Ovary (tissue), 9 donors: ENCODE data around the gene SCFD1. TPM values are rescaled to one million over a fixed set of nuclear protein-coding genes. Genes with fewer than 3 reads are reported as not detected.

Experiments used
- DNase-seq, 5 donors: peaks; one replicate each; pipeline ENCODE4 v3.0.0-alpha.2; 2019 to 2020
- H3K27ac ChIP-seq, 2 donors: fragments of 200-600 bp; one replicate each; pipeline versions ENCODE4 v1.5.1 to v1.8.0; 2019 to 2022
- H3K27me3 ChIP-seq: fragments of 200-600 bp; one replicate; pipeline ENCODE4 v1.8.0; 2022
- H3K36me3 ChIP-seq: fragments of 200-600 bp; sonication (generic); one replicate; pipeline ENCODE4 v1.5.1; 2019
- H3K4me1 ChIP-seq: one replicate; pipeline ENCODE4 v1.8.1; 2013; ENCODE audit warnings: mild to moderate bottlenecking, moderate library complexity; ENCODE audit not compliant: insufficient read depth
- H3K4me3 ChIP-seq: fragments of 200-600 bp; sonication (generic); one replicate; pipeline ENCODE4 v1.5.1; 2017
- H3K9me3 ChIP-seq, 2 donors: fragments of 200-600 bp in 1 of 2; sonication (generic) in 1 of 2; one replicate each; pipeline versions ENCODE4 v1.5.1 to v1.8.1; 2013 to 2019; ENCODE audit warnings: mild to moderate bottlenecking in 1 of 2, moderate library complexity in 1 of 2
- CTCF ChIP-seq, 3 donors: fragments of 450-650 bp in 2 of 3; fragments of 200-600 bp in 1 of 3; IDR thresholded peaks; one replicate each; pipeline versions ENCODE4 v1.5.1 to v1.8.0; 2016 to 2022; ENCODE audit warnings: antibody characterized with exemption in 3 of 3, mild to moderate bottlenecking in 1 of 3
- EP300 ChIP-seq: sonication (generic); formaldehyde crosslinking; IDR thresholded peaks from one replicate; pipeline ENCODE4 v1.6.1; 2017; ENCODE audit warnings: antibody characterized with exemption
- POLR2A ChIP-seq: fragments of 450-650 bp; IDR thresholded peaks from one replicate; pipeline ENCODE4 v1.6.1; 2017; ENCODE audit warnings: antibody characterized with exemption, mild to moderate bottlenecking, moderate library complexity
- WGBS, 3 donors: extraction: QIAGEN DNeasy Blood & Tissue Kit in 1 of 3; methylation state at CpG; one replicate each; pipeline versions ENCODE4 v1.1.5 to v1.1.7; 2013 to 2017; 5-methylcytosine and 5-hydroxymethylcytosine counted together
- intact Hi-C, 4 donors: fragments of 100-400 bp; cut with DNase I; formaldehyde crosslinking; loops; one replicate each; pipeline versions ENCODE4 v1.11.0 to v1.15.1; 2022 to 2023
- polyA plus RNA-seq, 2 donors: library from polyadenylated mRNA; stranded (reverse); fragments of 200-250 nt in 1 of 2; fragments of 350-450 nt in 1 of 2; fragmentation: Illumina TruSeq in 1 of 2; extraction: RNeasy Lipid Tissue Mini Kit (QIAGEN cat#74804) in 1 of 2; gene quantifications; one replicate each; pipeline ENCODE4 v1.2.3, GENCODE V29; 2013 to 2014
- total RNA-seq, 7 donors: library from RNA; depleted of rRNA in 2 of 7; stranded (reverse); fragments of >200 nt in 2 of 7; fragmentation: NEBNext Ultra II Directional in 3 of 7; extraction: Animal tissue kit (Norgen Biotek cat#: 25700) in 3 of 7; gene quantifications; one replicate each; pipeline versions ENCODE4 v1.1.0 to v1.2.4, GENCODE V29; 2016 to 2023
- donor health status: DM: no; HTN: no; CAD: no; lungs with moderate emphysema.
- donor health status: DM: no; HTN: no; CAD: no.
- donor health status: Bipolar disorder and iron deficiency.
- donor health status: DM: yes; HTN: yes; CAD: no.
- donor health status: DM: no; HTN: no; CAD: no.
- donor health status: DM: yes; HTN: yes; CAD: no.

The SCFD1 gene
- total and polyA plus RNA-seq, 9 donors, result 29.3 to 89.2 (median 59.8) TPM

- no peaks in the 10 kb centered on the region for H3K9me3 ChIP-seq
- H3K4me1 ChIP-seq, result no peaks in the 10 kb centered on the region
- intact Hi-C loops, result no loop called here
- no peaks in the 10 kb centered on the region for H3K36me3 ChIP-seq
- TF ChIP-seq EP300 (no peak), POLR2A (no peak), CTCF (IDR thresholded peaks at IDR 0.05) (no peak)
- WGBS, 3 donors, result 66 to 77% (median 74%) methylated on average over 2 of the region's 2 CpGs
- no peak overlapping the region for H3K4me3 ChIP-seq
- DNase-seq, result no peak
- no peak overlapping the region for H3K27ac ChIP-seq
- H3K27me3 ChIP-seq, result no peaks in the 10 kb centered on the region
These were observed 134.5 kb downstream of the SCFD1 start for GRCh38 chr14:30756594-30756993.

- Histone ChIP-seq H3K27me3 (no peaks in the 10 kb centered on the region), H3K9me3 (no peaks in the 10 kb centered on the region), H3K36me3 (no peaks in the 10 kb centered on the region), H3K4me3 (no peak overlapping the region), H3K27ac (no peak overlapping the region), H3K4me1 (no peaks in the 10 kb centered on the region)
- TF ChIP-seq CTCF (IDR thresholded peaks at IDR 0.05), result no peak
- no peak for TF ChIP-seq POLR2A
- TF ChIP-seq EP300, result no peak
- 48 to 54% (median 48%) methylated on average over 3 of the region's 3 CpGs for WGBS, 3 donors
- DNase-seq, result no peak
- intact Hi-C loops, result no loop called here
These were observed 135.0 kb downstream of the SCFD1 start for GRCh38 chr14:30757082-30757481.

- Histone ChIP-seq H3K9me3 (peaks cover 0 to 2% of the 10 kb centered on the region in 2 donors), H3K4me1 (no peaks in the 10 kb centered on the region), H3K27ac (no peak overlapping the region), H3K27me3 (no peaks in the 10 kb centered on the region), H3K4me3 (no peak overlapping the region), H3K36me3 (no peaks in the 10 kb centered on the region)
- intact Hi-C loops, result no loop called here
- 83 to 86% (median 84%) methylated on average over 7 of the region's 7 CpGs for WGBS, 3 donors
- no peak for DNase-seq
- TF ChIP-seq CTCF (IDR thresholded peaks at IDR 0.05) (no peak), POLR2A (no peak), EP300 (no peak)
These were observed 137.3 kb downstream of the SCFD1 start for GRCh38 chr14:30759172-30760125.

- Histone ChIP-seq H3K9me3 (peaks cover 0 to 2% of the 10 kb centered on the region in 2 donors), H3K27ac (no peak overlapping the region), H3K27me3 (no peaks in the 10 kb centered on the region), H3K4me3 (no peak overlapping the region), H3K4me1 (no peaks in the 10 kb centered on the region), H3K36me3 (no peaks in the 10 kb centered on the region)
- WGBS, 3 donors, result 20 to 58% (median 55%) methylated on average over 1 of the region's 1 CpG
- no peak for TF ChIP-seq EP300
- TF ChIP-seq POLR2A, result no peak
- TF ChIP-seq CTCF (IDR thresholded peaks at IDR 0.05), result no peak
- DNase-seq, result no peak
- intact Hi-C loops, result no loop called here
These were observed 141.8 kb downstream of the SCFD1 start for GRCh38 chr14:30763891-30764290.
